NCI-H128 (cell line): Measurements from ENCODE around the gene WNT11.
"Not testable (repeated sequence)": the region's sequence is repeated elsewhere in the genome, so short reads cannot be mapped to it uniquely, and the experiment has no call there.

Experiments used
- DNase-seq: peaks from one replicate; lab custom pipeline; 2025; ENCODE audit not compliant: unreplicated experiment; lab: John Stamatoyannopoulos, UW

Gene WNT11

DNA sequence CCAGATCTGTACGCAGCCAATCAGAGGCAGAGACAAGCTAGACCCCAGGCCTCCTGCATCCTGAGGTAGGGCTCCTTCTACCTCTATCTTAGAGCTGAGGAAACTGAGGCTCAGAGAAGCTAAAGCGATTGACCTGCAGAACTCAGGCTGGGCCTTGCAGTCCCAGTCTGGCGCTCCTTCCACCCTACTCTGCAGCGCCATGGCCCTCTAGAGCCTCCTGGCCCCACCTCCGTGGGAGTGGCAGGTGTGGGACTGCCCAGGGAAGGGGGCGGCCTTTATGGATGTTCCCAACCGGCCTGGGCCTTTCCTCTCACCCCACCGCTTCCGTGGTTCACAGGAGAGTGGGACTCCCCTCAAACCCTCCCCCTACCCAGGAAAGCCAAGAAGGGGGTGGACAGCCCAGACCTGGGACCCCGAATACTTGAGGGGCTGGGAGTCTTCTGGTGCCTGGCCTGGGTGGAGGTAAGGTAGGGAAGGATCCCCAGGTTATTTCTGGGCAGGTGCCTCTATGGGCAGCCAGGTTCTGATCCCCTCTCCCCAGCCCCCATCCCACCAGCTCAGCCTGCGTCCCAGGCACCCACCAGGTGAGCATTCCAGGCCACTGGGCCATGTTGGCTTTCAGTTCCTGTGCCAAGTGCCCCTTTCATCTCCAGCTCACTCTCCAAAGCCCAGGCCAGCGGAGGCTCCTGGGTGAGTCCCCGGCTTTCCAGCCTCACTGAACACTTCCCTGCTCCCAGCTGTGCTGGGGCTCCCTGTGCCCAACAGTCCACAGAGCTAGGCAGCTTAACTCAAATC is 3.0 kb downstream of the WNT11 start:
- no peak for DNase-seq

- DNase-seq = no peak
These were observed 4.5 kb downstream of the WNT11 start for GRCh38 chr11:76201672-76202412.

- DNase-seq = no peak
These were observed 5.2 kb downstream of the WNT11 start for GRCh38 chr11:76201056-76201455.

- DNase-seq = no peak
These were observed 6.0 kb downstream of the WNT11 start for GRCh38 chr11:76200006-76200940.

GRCh38 chr11:76198691-76199090 is 7.6 kb downstream of the WNT11 start:
- DNase-seq = not testable (repeated sequence)

- DNase-seq = no peak
These were observed 8.2 kb downstream of the WNT11 start for GRCh38 chr11:76197941-76198640.

GRCh38 chr11:76197332-76197731 is 9.0 kb downstream of the WNT11 start:
- no peak for DNase-seq

DNA sequence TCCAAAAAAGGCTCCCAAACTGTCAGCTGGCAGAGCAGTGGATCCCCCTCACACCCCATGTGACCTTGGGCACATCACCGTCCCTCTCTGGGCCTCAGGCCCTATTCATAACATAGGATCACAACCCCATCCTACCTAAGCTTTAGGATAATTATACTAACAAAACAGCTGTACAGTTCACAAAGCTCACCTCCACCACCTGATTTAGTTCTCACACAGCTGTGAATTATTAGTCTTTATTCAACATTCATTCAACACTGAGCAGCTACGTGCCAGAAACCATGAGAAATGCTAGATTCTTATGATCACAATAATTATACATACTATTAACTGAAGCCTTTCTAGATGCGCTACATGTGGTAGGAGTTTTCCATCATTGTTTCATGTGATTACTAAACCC is 9.5 kb downstream of the WNT11 start:
- no peak for DNase-seq

DNA sequence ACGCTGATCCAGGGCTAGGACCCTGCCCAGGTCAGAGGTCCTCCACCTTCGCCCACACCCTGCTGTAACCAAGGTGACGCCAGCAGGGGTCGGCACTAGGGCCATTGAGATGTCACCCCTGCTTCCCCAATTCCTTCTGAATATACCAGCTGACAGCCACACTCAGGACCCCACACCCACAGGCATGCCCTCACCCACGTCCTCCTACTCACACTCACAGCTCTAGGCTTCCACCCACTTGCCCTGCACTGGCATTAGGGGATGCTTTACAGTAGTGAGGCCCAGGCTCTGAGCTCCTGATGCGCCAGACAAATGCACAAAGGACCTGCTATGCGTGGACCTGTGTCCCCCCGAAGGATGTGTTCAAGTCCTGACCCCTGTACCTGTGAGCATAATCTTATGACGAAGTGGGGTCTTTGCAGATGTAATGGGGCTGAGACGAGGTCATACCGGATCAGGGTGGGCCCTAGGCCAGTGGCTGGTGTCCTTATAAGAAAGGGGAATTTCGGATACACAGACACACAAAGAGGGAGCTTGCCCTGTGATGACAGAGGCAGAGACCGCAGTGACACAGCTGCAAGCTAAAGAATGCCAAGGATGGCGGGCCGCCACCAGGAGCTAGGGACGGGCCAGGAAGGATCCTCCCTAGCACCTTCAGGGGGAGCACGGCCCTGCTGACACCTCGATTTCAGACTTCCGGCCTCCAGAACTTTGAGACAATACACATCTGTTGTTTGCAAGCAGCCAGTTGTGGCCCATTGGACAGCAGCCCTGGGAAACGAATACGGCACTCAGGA is 11.2 kb downstream of the WNT11 start:
- no peak for DNase-seq

GRCh38 chr11:76193219-76193618 is 13.1 kb downstream of the WNT11 start:
- DNase-seq = no peak

DNA sequence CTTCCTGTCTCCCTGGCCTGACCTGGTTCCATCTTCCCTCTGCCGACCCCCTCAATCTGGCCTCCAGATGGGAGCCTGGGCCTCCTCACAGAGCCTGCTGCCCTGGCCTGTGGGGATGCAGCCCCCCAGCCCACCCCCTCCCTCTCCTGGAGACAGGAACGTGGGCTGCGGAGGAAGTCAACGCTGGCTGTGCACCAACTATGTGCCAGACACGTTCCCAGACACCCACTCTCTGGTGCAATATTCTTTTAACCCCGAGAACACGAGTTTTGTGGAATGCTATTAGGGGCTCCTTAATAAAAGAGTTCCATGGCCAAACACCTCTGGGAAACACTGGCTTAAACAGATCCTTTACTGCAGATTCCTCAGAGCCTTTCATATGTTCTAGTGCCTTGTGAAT is 15.9 kb downstream of the WNT11 start:
- DNase-seq = no peak

GRCh38 chr11:76189682-76190081 is 16.6 kb downstream of the WNT11 start:
- DNase-seq = no peak

- no peak for DNase-seq
These were observed 17.4 kb downstream of the WNT11 start for GRCh38 chr11:76188873-76189272.

- DNase-seq = no peak
These were observed 19.5 kb downstream of the WNT11 start for GRCh38 chr11:76186776-76187279.

DNA sequence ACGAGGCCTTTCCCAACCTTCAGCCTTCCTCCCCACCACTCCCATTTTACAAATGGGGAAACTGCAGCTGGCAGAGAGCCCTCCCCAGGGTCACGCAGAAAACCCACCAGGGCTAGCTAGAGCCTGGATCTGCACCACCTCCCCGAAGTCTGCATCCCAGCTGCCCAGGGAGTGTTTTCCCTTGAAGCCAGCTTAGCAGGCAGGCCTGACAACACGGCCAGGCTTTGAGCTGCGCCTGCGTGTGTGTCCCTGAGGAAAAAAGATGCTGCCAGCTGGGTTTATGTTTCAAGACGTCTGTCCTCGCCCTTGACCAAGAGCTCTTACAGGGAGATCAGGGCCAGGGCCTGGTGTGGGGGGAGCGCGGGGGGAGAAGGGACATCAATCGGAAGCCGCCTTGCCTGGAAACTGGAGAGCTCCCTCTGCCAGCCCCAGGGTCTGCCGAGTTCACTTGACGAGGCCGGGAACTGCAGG is 20.3 kb downstream of the WNT11 start:
- no peak for DNase-seq

- DNase-seq = no peak
These were observed 20.8 kb downstream of the WNT11 start for GRCh38 chr11:76185511-76185910.

- DNase-seq = no peak
These were observed 21.7 kb downstream of the WNT11 start for GRCh38 chr11:76184551-76184993.

GRCh38 chr11:76181371-76181770 is 24.9 kb downstream of the WNT11 start:
- DNase-seq = no peak

DNA sequence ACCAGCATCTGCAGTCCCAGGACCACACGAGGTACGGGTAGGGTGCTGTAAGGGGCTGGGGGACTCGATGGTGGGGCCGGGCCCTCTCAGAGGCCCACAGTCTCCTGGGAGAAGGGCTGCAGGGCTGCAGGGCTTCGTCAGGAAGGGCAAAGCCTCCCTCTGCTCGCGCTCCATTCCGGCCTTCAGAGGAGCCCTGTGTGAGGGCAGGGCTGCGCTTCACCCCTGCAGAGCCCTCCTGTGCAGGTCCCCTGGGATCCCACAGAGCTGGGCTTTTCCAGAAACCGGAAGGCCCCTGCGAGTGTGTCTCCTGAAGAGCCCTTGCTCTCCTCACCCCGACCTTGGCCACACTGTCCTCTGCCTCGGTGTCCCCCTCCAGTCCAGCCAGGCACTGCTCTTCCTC is 27.2 kb downstream of the WNT11 start:
- DNase-seq = no peak
